Right kidney (tissue), 1 donor: ENCODE data around the gene CYP1A2.
"Not testable (repeated sequence)": the region's sequence is repeated elsewhere in the genome, so short reads cannot be mapped to it uniquely, and the experiment has no call there.

ENCODE experiments used
- DNase-seq: peaks from one replicate; pipeline ENCODE4 v3.0.0-alpha.2; 2016

CYP1A2 gene

GRCh38 chr15:74777769-74778598 lies 29.3 kb downstream of the CYP1A2 start:
- DNase-seq = no peak

GRCh38 chr15:74778599-74778970 lies 29.9 kb downstream of the CYP1A2 start:
- no peak for DNase-seq

- DNase-seq = no peak
Observed at GRCh38 chr15:74779162-74779648, 30.6 kb downstream of the CYP1A2 start.

GRCh38 chr15:74780523-74781430 lies 32.1 kb downstream of the CYP1A2 start:
- DNase-seq = no peak

GRCh38 chr15:74781431-74782258 lies 33.0 kb downstream of the CYP1A2 start, which contains the start of gene CSK:
CSK (plus strand) TSS chr15:74782080; CDS start chr15:74798298, 16,218 bp downstream.
- DNase-seq = peak; percentile 77

GRCh38 chr15:74782259-74783071 lies 33.8 kb downstream of the CYP1A2 start:
- no peak for DNase-seq

- no peak for DNase-seq
Observed at GRCh38 chr15:74783072-74783807, 34.6 kb downstream of the CYP1A2 start.

- no peak for DNase-seq
Observed at GRCh38 chr15:74783808-74784175, 35.1 kb downstream of the CYP1A2 start.

- DNase-seq = no peak
Observed at GRCh38 chr15:74784426-74785193, 36.0 kb downstream of the CYP1A2 start.

- DNase-seq = no peak
Observed at GRCh38 chr15:74785194-74786032, 36.8 kb downstream of the CYP1A2 start.

GRCh38 chr15:74786081-74786480 lies 37.4 kb downstream of the CYP1A2 start:
- DNase-seq = not testable (repeated sequence)

GRCh38 chr15:74786551-74787165 lies 38.0 kb downstream of the CYP1A2 start:
- no peak for DNase-seq

- DNase-seq = no peak
Observed at GRCh38 chr15:74787251-74788041, 38.8 kb downstream of the CYP1A2 start.

GRCh38 chr15:74788042-74788682 lies 39.5 kb downstream of the CYP1A2 start:
- DNase-seq = no peak

GRCh38 chr15:74788683-74789151 lies 40.1 kb downstream of the CYP1A2 start:
- DNase-seq = no peak

- DNase-seq = no peak
Observed at GRCh38 chr15:74789171-74789631, 40.6 kb downstream of the CYP1A2 start.

GRCh38 chr15:74789741-74790079 lies 41.1 kb downstream of the CYP1A2 start:
- no peak for DNase-seq
